ENCODE results near the gene CCDC149.

Gene CCDC149

DNA sequence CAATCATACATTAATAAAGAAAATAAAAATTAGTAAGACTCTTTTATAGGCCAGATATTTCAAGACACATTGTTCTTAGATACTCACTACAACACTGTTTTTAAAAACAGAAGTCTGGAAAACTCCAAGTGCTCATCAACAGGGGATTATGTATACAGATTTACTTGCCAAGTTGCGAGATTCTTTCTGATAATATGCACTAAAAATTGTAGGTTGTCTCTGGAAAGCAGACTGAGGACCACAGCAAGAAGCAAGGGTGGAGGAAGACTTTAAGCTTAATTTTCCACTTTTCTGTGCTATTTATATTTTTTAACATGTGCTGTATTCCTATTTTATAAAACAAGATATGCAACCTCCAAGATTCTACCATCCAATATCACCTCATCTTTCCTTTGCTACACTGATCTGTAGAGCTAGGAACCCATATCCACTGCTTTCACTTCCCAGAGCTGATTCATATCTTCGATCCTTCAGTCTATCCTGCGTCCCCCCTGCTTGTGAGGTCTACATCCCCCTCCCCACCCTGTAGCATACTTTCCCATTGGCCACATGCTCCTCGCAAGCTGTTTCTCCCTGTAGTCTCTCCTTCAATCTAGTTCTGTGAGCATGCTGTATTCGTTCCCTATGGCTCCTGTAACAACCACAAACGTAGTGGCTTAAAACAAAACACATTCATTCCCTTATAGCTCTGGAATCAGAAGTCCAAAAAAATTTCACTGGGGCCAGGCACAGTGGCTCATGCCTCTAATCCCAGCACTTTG is 101.8 kb downstream of the CCDC149 start:
- no peaks in the 10 kb centered on the region for H3K27me3 ChIP-seq (ENCODE audit: low read length)
- H3K9me3 ChIP-seq (ENCODE audit: insufficient read depth, low read length), result no peaks in the 10 kb centered on the region
- H3K9me2 ChIP-seq (replicated peaks; ENCODE audit: insufficient read depth, low read length), result no peaks in the 10 kb centered on the region
- no peaks in the 10 kb centered on the region for H3F3A ChIP-seq (ENCODE audit: insufficient read depth)
- H4K20me1 ChIP-seq (ENCODE audit: low read depth, low read length), result no peaks in the 10 kb centered on the region
- no peak overlapping the region for H2AFZ ChIP-seq (ENCODE audit: low read depth, low read length, severe bottlenecking)
- H3K4me2 ChIP-seq (ENCODE audit: low read depth, low read length, poor library complexity, severe bottlenecking), result no peak overlapping the region
- H3K9ac ChIP-seq (ENCODE audit: low read length), result no peak overlapping the region
- no peak overlapping the region for H3K4me3 ChIP-seq (ENCODE audit: insufficient read depth, low read length, poor library complexity, severe bottlenecking)
- H3K79me2 ChIP-seq (ENCODE audit: insufficient read depth, low read length), result no peaks in the 10 kb centered on the region
- no peaks in the 10 kb centered on the region for H3K36me3 ChIP-seq (ENCODE audit: low read length)
- TF ChIP-seq, protein P1, sequence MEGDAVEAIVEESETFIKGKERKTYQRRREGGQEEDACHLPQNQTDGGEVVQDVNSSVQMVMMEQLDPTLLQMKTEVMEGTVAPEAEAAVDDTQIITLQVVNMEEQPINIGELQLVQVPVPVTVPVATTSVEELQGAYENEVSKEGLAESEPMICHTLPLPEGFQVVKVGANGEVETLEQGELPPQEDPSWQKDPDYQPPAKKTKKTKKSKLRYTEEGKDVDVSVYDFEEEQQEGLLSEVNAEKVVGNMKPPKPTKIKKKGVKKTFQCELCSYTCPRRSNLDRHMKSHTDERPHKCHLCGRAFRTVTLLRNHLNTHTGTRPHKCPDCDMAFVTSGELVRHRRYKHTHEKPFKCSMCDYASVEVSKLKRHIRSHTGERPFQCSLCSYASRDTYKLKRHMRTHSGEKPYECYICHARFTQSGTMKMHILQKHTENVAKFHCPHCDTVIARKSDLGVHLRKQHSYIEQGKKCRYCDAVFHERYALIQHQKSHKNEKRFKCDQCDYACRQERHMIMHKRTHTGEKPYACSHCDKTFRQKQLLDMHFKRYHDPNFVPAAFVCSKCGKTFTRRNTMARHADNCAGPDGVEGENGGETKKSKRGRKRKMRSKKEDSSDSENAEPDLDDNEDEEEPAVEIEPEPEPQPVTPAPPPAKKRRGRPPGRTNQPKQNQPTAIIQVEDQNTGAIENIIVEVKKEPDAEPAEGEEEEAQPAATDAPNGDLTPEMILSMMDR (IDR thresholded peaks at IDR 0.05; ENCODE audit: insufficient read depth, low read length, poor library complexity, severe bottlenecking), result no peak
- no peak for TF ChIP-seq EZH2phosphoT487 (conservative IDR thresholded peaks at IDR 0.05; ENCODE audit: low read length)
- no peak overlapping the region for H3K27ac ChIP-seq (ENCODE audit: low read depth, low read length)

- Histone ChIP-seq H2AFZ (ENCODE audit: low read depth, low read length, severe bottlenecking) (no peak overlapping the region), H4K20me1 (ENCODE audit: low read depth, low read length) (no peaks in the 10 kb centered on the region), H3K27ac (ENCODE audit: low read depth, low read length) (no peak overlapping the region), H3F3A (ENCODE audit: insufficient read depth) (no peaks in the 10 kb centered on the region), H3K4me3 (ENCODE audit: insufficient read depth, low read length, poor library complexity, severe bottlenecking) (no peak overlapping the region), H3K36me3 (ENCODE audit: low read length) (no peaks in the 10 kb centered on the region), H3K9me2 (replicated peaks; ENCODE audit: insufficient read depth, low read length) (no peaks in the 10 kb centered on the region), H3K9me3 (ENCODE audit: insufficient read depth, low read length) (no peaks in the 10 kb centered on the region), H3K79me2 (ENCODE audit: insufficient read depth, low read length) (no peaks in the 10 kb centered on the region), H3K4me2 (ENCODE audit: low read depth, low read length, poor library complexity, severe bottlenecking) (no peak overlapping the region), H3K9ac (ENCODE audit: low read length) (no peak overlapping the region), H3K27me3 (ENCODE audit: low read length) (no peaks in the 10 kb centered on the region)
- no peak for TF ChIP-seq EZH2phosphoT487 (conservative IDR thresholded peaks at IDR 0.05; ENCODE audit: low read length)
- TF ChIP-seq, protein P1 (IDR thresholded peaks at IDR 0.05; ENCODE audit: insufficient read depth, low read length, poor library complexity, severe bottlenecking), result no peak
Observed at GRCh38 chr4:24809815-24810405, 102.9 kb downstream of the CCDC149 start.

DNA sequence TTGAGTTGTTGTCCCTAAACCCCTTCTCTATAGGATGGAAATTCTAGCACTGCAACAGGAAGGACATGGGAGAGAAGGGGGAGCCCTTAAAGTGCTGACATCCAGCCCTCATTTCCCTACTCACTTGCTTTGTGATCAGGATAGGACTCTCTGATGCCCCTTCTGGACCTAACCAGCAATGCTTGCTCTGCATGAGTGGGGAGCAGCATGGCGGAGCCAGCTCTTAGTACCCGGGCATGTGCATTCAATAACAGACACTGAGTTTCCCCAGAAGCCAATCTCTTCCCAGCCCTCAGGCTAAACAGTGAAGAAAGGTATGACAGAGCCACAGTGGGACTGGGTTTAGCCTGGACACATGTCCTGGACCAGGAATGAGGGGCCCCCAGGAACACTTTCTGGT is 103.5 kb downstream of the CCDC149 start:
- no peak overlapping the region for H3K9ac ChIP-seq (ENCODE audit: low read length)
- no peaks in the 10 kb centered on the region for H3K36me3 ChIP-seq (ENCODE audit: low read length)
- no peak overlapping the region for H3K27ac ChIP-seq (ENCODE audit: low read depth, low read length)
- H3K79me2 ChIP-seq (ENCODE audit: insufficient read depth, low read length), result no peaks in the 10 kb centered on the region
- H3F3A ChIP-seq (ENCODE audit: insufficient read depth), result no peaks in the 10 kb centered on the region
- no peak overlapping the region for H2AFZ ChIP-seq (ENCODE audit: low read depth, low read length, severe bottlenecking)
- no peaks in the 10 kb centered on the region for H3K9me2 ChIP-seq (replicated peaks; ENCODE audit: insufficient read depth, low read length)
- no peaks in the 10 kb centered on the region for H3K9me3 ChIP-seq (ENCODE audit: insufficient read depth, low read length)
- H3K4me2 ChIP-seq (ENCODE audit: low read depth, low read length, poor library complexity, severe bottlenecking), result no peak overlapping the region
- H4K20me1 ChIP-seq (ENCODE audit: low read depth, low read length), result no peaks in the 10 kb centered on the region
- no peak overlapping the region for H3K4me3 ChIP-seq (ENCODE audit: insufficient read depth, low read length, poor library complexity, severe bottlenecking)
- TF ChIP-seq, protein P1 (IDR thresholded peaks at IDR 0.05; ENCODE audit: insufficient read depth, low read length, poor library complexity, severe bottlenecking), result no peak
- no peak for TF ChIP-seq EZH2phosphoT487 (conservative IDR thresholded peaks at IDR 0.05; ENCODE audit: low read length)
- no peaks in the 10 kb centered on the region for H3K27me3 ChIP-seq (ENCODE audit: low read length)

Measured in SU-DHL-6 (cell line).